HEK293 (cell line): ENCODE results near the gene COL11A2.

Source experiments
- ELK4 ChIP-seq: IDR thresholded peaks from 2 replicates; pipeline ENCODE4 v1.6.1; 2011; ENCODE audit warnings: mild to moderate bottlenecking, low read depth, low read length, borderline replicate concordance
- GLI2 ChIP-seq: fragments of 450-650 bp; formaldehyde crosslinking; IDR thresholded peaks from 2 replicates; pipeline ENCODE4; 2017; ENCODE audit warnings: missing biosample characterization, missing genetic modification characterization, low read depth, borderline replicate concordance
- KLF17 ChIP-seq: fragments of 450-650 bp; formaldehyde crosslinking; IDR thresholded peaks from 2 replicates; pipeline ENCODE4 v1.5.1; 2016; ENCODE audit warnings: missing biosample characterization, missing genetic modification characterization
- PRDM10 ChIP-seq: fragments of 450-650 bp; formaldehyde crosslinking; IDR thresholded peaks from 2 replicates; pipeline ENCODE4 v1.5.1; 2016; ENCODE audit warnings: missing biosample characterization, missing genetic modification characterization
- SCRT2 ChIP-seq: fragments of 450-650 bp; formaldehyde crosslinking; IDR thresholded peaks from 2 replicates; pipeline ENCODE4 v1.5.1; 2016; ENCODE audit warnings: missing biosample characterization, missing genetic modification characterization
- TCF7L2 ChIP-seq: IDR thresholded peaks from 2 replicates; pipeline ENCODE4 v1.6.1; 2011; ENCODE audit warnings: low read depth, mild to moderate bottlenecking, inconsistent platforms, low read length, moderate library complexity, borderline replicate concordance
- ZBTB11 ChIP-seq: fragments of 450-650 bp; formaldehyde crosslinking; conservative IDR thresholded peaks from 2 replicates; pipeline ENCODE4 v1.5.1; 2016; ENCODE audit warnings: low read depth, missing biosample characterization, missing genetic modification characterization
- ZFP41 ChIP-seq: fragments of 450-650 bp; formaldehyde crosslinking; IDR thresholded peaks from 2 replicates; pipeline ENCODE4 v1.5.1; 2016; ENCODE audit warnings: missing biosample characterization, missing genetic modification characterization, borderline replicate concordance
- ZNF214 ChIP-seq: fragments of 450-650 bp; formaldehyde crosslinking; IDR thresholded peaks from 2 replicates; pipeline ENCODE4 v1.5.1; 2017; ENCODE audit warnings: missing biosample characterization, mild to moderate bottlenecking, missing genetic modification characterization, borderline replicate concordance
- ZNF280D ChIP-seq: fragments of 450-650 bp; formaldehyde crosslinking; IDR thresholded peaks from 2 replicates; pipeline ENCODE4 v1.5.1; 2016; ENCODE audit warnings: missing biosample characterization, missing genetic modification characterization
- ZNF398 ChIP-seq: fragments of 450-650 bp; formaldehyde crosslinking; IDR thresholded peaks from 2 replicates; pipeline ENCODE4 v1.5.1; 2017; ENCODE audit warnings: missing biosample characterization, missing genetic modification characterization
- ZNF518A ChIP-seq: fragments of 450-650 bp; formaldehyde crosslinking; conservative IDR thresholded peaks from 2 replicates; pipeline ENCODE4 v1.5.1; 2016; ENCODE audit warnings: low read depth, missing biosample characterization, missing genetic modification characterization
- ZNF626 ChIP-seq: fragments of 450-650 bp; sonication (Bioruptor Pico); formaldehyde crosslinking; IDR thresholded peaks from 2 replicates; pipeline ENCODE4 v1.5.1; 2018; ENCODE audit warnings: missing biosample characterization, missing genetic modification characterization, inconsistent platforms
- ZNF639 ChIP-seq: fragments of 450-650 bp; formaldehyde crosslinking; IDR thresholded peaks from 2 replicates; pipeline ENCODE4 v1.5.1; 2016; ENCODE audit warnings: missing biosample characterization, missing genetic modification characterization
- ZXDB ChIP-seq: fragments of 450-650 bp; formaldehyde crosslinking; IDR thresholded peaks from 2 replicates; pipeline ENCODE4 v1.5.1; 2016; ENCODE audit warnings: missing biosample characterization, missing genetic modification characterization

The COL11A2 gene

GRCh38 chr6:33204415-33205190 lies 12.3 kb upstream of the COL11A2 start, which contains the start of gene HSD17B8 (continued):
- TF ChIP-seq ZNF518A, result no peak
- TF ChIP-seq ZNF214 (tag by site-specific recombination), result no peak
- no peak for TF ChIP-seq GLI2 (tag by site-specific recombination)
- peak; percentile 52 for TF ChIP-seq SCRT2 (tag by site-specific recombination)
- TF ChIP-seq TCF7L2, result no peak
- TF ChIP-seq PRDM10, result no peak; the same call in 1 of the 2 replicates
- TF ChIP-seq KLF17 (tag by site-specific recombination), result peak; percentile 60
- no peak for TF ChIP-seq ZFP41 (tag by site-specific recombination)
- TF ChIP-seq ZBTB11 (tag by site-specific recombination), result no peak
- no peak for TF ChIP-seq ZNF280D (tag by site-specific recombination)
- TF ChIP-seq ZNF626 (tag by site-specific recombination), result no peak
- no peak for TF ChIP-seq ELK4
- peak; percentile 51; the same call in 1 of the 2 replicates for TF ChIP-seq ZXDB (tag by site-specific recombination)
- TF ChIP-seq ZNF398 (tag by site-specific recombination), result peak; percentile 74
- no peak for TF ChIP-seq ZNF639
